Measurements from ENCODE around the gene DALRD3.

Gene DALRD3

DNA sequence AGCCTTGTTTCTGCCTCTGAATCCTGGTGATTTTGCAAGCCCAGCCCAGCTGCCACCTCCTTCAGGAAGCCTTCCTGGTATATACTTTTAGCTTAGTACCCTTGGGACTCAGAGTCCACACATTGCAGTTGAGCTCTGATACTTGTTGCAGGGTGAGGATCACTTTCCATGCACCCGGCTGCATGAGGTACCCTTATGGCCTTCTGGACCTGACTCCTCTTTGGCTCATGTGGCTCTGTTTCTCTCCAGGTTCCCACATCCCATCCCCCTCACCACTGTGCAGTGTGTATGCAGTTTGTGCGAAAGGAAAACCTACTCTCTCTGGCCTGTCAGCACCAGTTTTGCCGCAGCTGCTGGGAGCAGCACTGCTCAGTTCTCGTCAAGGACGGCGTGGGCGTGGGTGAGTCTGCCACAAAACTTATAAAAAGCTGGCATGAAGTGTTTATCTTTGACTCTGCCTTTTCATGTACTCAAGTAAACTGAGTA is 51.5 kb downstream of the DALRD3 start:
- H3K27ac ChIP-seq: no peak overlapping the region
- TF ChIP-seq, protein P1, sequence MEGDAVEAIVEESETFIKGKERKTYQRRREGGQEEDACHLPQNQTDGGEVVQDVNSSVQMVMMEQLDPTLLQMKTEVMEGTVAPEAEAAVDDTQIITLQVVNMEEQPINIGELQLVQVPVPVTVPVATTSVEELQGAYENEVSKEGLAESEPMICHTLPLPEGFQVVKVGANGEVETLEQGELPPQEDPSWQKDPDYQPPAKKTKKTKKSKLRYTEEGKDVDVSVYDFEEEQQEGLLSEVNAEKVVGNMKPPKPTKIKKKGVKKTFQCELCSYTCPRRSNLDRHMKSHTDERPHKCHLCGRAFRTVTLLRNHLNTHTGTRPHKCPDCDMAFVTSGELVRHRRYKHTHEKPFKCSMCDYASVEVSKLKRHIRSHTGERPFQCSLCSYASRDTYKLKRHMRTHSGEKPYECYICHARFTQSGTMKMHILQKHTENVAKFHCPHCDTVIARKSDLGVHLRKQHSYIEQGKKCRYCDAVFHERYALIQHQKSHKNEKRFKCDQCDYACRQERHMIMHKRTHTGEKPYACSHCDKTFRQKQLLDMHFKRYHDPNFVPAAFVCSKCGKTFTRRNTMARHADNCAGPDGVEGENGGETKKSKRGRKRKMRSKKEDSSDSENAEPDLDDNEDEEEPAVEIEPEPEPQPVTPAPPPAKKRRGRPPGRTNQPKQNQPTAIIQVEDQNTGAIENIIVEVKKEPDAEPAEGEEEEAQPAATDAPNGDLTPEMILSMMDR (IDR thresholded peaks at IDR 0.05): no peak
- TF ChIP-seq ZFX (IDR thresholded peaks at IDR 0.05; ENCODE audit: borderline replicate concordance): no peak

GRCh38 chr3:48966367-48966766 is 52.0 kb downstream of the DALRD3 start:
- H3K27ac ChIP-seq: no peak overlapping the region
- TF ChIP-seq, protein P1 (IDR thresholded peaks at IDR 0.05): no peak
- TF ChIP-seq ZFX (IDR thresholded peaks at IDR 0.05; ENCODE audit: borderline replicate concordance): no peak
